Measurements from ENCODE around the gene KCNG2. TPM values are rescaled to one million over a fixed set of nuclear protein-coding genes. Genes with fewer than 3 reads are reported as not detected.
"Not testable (repeated sequence)": the region's sequence is repeated elsewhere in the genome, so short reads cannot be mapped to it uniquely, and the experiment has no call there.

Gene KCNG2
- total RNA-seq, 2 experiments from 2014 or later, result not detected

GRCh38 chr18:79862562-79862961 is 64.8 kb downstream of the KCNG2 start:
- Histone ChIP-seq H3K4me3 (ENCODE audit: low read length) (no peak overlapping the region), H3K27me3 (ENCODE audit: control insufficient read depth in 1 of 2, insufficient read depth in 2 of 2, low read length in 2 of 2) (no peaks in the 10 kb centered on the region), H3K27ac (ENCODE audit: low read depth in 1 of 2, low read length in 2 of 2) (no peak overlapping the region), H3K4me1 (ENCODE audit: insufficient read depth, low read length) (no peaks in the 10 kb centered on the region), H3K36me3 (ENCODE audit: insufficient read depth, low read length) (no peaks in the 10 kb centered on the region), H3K9me3 (ENCODE audit: control insufficient read depth in 1 of 2, insufficient read depth in 1 of 2, low read length in 2 of 2) (peaks cover 14 to 21% of the 10 kb centered on the region in 2 experiments)
- intact Hi-C loops (cut with DNase I, micrococcal nuclease), result no loop called here
- Mint-ChIP-seq H3K27me3 (peaks cover 8% of the 10 kb centered on the region), H3K4me1 (ENCODE audit: low read depth) (no peaks in the 10 kb centered on the region), H3K36me3 (ENCODE audit: low read depth) (no peaks in the 10 kb centered on the region), H3K27ac (no peak overlapping the region), H3K9me3 (peaks cover 6% of the 10 kb centered on the region), H3K4me3 (no peak overlapping the region)
- ChIA-PET CTCF (no interaction called here), POLR2A (no interaction called here)
- ATAC-seq (ENCODE audit: poor library complexity) (no peak), DNase-seq (no peak)
- TF ChIP-seq CTCF (IDR thresholded peaks at IDR 0.05), result no peak

- H3K4me3 ChIP-seq (ENCODE audit: low read length), result no peak overlapping the region
- DNase-seq (peak in 2 of 14 experiments; percentile 9 to 29), ATAC-seq (ENCODE audit: poor library complexity) (no peak)
- no peaks in the 10 kb centered on the region for H3K27me3 ChIP-seq (ENCODE audit: control insufficient read depth in 1 of 2, insufficient read depth in 2 of 2, low read length in 2 of 2)
- H3K27ac ChIP-seq (ENCODE audit: low read depth in 1 of 2, low read length in 2 of 2), result no peak overlapping the region
- no peak overlapping the region for H3K4me3 Mint-ChIP-seq
- H3K27me3 Mint-ChIP-seq, result peaks cover 7% of the 10 kb centered on the region
- H3K36me3 Mint-ChIP-seq (ENCODE audit: low read depth), result no peaks in the 10 kb centered on the region
- ChIA-PET CTCF (no interaction called here), POLR2A (no interaction called here)
- no peaks in the 10 kb centered on the region for H3K4me1 ChIP-seq (ENCODE audit: insufficient read depth, low read length)
- H3K4me1 Mint-ChIP-seq (ENCODE audit: low read depth), result no peaks in the 10 kb centered on the region
- no peak overlapping the region for H3K27ac Mint-ChIP-seq
- no peaks in the 10 kb centered on the region for H3K36me3 ChIP-seq (ENCODE audit: insufficient read depth, low read length)
- intact Hi-C loops (cut with DNase I, micrococcal nuclease), result no loop called here
- H3K9me3 ChIP-seq (ENCODE audit: control insufficient read depth in 1 of 2, insufficient read depth in 1 of 2, low read length in 2 of 2), result peaks cover 14 to 21% of the 10 kb centered on the region in 2 experiments
- peaks cover 6% of the 10 kb centered on the region for H3K9me3 Mint-ChIP-seq
- TF ChIP-seq CTCF (IDR thresholded peaks at IDR 0.05), result no peak
These were observed 65.6 kb downstream of the KCNG2 start for GRCh38 chr18:79863161-79864005.

GRCh38 chr18:79864006-79864725 is 66.4 kb downstream of the KCNG2 start:
- Histone ChIP-seq H3K27ac (ENCODE audit: low read depth in 1 of 2, low read length in 2 of 2) (no peak overlapping the region), H3K4me3 (ENCODE audit: low read length) (no peak overlapping the region), H3K27me3 (ENCODE audit: control insufficient read depth in 1 of 2, insufficient read depth in 2 of 2, low read length in 2 of 2) (no peaks in the 10 kb centered on the region), H3K4me1 (ENCODE audit: insufficient read depth, low read length) (no peaks in the 10 kb centered on the region), H3K36me3 (ENCODE audit: insufficient read depth, low read length) (no peaks in the 10 kb centered on the region), H3K9me3 (ENCODE audit: control insufficient read depth in 1 of 2, insufficient read depth in 1 of 2, low read length in 2 of 2) (peaks cover 14 to 24% of the 10 kb centered on the region in 2 experiments)
- ChIA-PET POLR2A (no interaction called here), CTCF (no interaction called here)
- DNase-seq, result peak in 1 of 14 experiments; percentile 15
- Mint-ChIP-seq H3K36me3 (ENCODE audit: low read depth) (no peaks in the 10 kb centered on the region), H3K4me1 (ENCODE audit: low read depth) (no peaks in the 10 kb centered on the region), H3K27ac (no peak overlapping the region), H3K9me3 (peaks cover 6% of the 10 kb centered on the region), H3K27me3 (no peaks in the 10 kb centered on the region), H3K4me3 (no peak overlapping the region)
- ATAC-seq (ENCODE audit: poor library complexity), result no peak
- no peak for TF ChIP-seq CTCF (IDR thresholded peaks at IDR 0.05)
- intact Hi-C loops (cut with DNase I, micrococcal nuclease), result no loop called here

- H3K36me3 Mint-ChIP-seq (ENCODE audit: low read depth); H3K27me3 Mint-ChIP-seq; intact Hi-C loops (cut with DNase I, micrococcal nuclease); H3K4me3 Mint-ChIP-seq; H3K27me3 ChIP-seq (ENCODE audit: control insufficient read depth in 1 of 2, insufficient read depth in 2 of 2, low read length in 2 of 2); CTCF ChIA-PET; H3K36me3 ChIP-seq (ENCODE audit: insufficient read depth, low read length); H3K27ac Mint-ChIP-seq; POLR2A ChIA-PET; H3K4me1 ChIP-seq (ENCODE audit: insufficient read depth, low read length); H3K4me1 Mint-ChIP-seq (ENCODE audit: low read depth); H3K4me3 ChIP-seq (ENCODE audit: low read length); H3K9me3 Mint-ChIP-seq; ATAC-seq (ENCODE audit: poor library complexity); H3K27ac ChIP-seq (ENCODE audit: low read depth in 1 of 2, low read length in 2 of 2): not testable (repeated sequence)
- peaks cover 14 to 27% of the 10 kb centered on the region in 2 experiments for H3K9me3 ChIP-seq (ENCODE audit: control insufficient read depth in 1 of 2, insufficient read depth in 1 of 2, low read length in 2 of 2)
- DNase-seq, result peak in 1 of 14 experiments; percentile 14
These were observed 67.2 kb downstream of the KCNG2 start for GRCh38 chr18:79864955-79865354.

- DNase-seq; H3K27ac ChIP-seq (ENCODE audit: low read depth in 1 of 2, low read length in 2 of 2); H3K4me3 ChIP-seq (ENCODE audit: low read length); H3K4me3 Mint-ChIP-seq; H3K36me3 Mint-ChIP-seq (ENCODE audit: low read depth); intact Hi-C loops (cut with DNase I, micrococcal nuclease); CTCF ChIA-PET; H3K27me3 ChIP-seq (ENCODE audit: control insufficient read depth in 1 of 2, insufficient read depth in 2 of 2, low read length in 2 of 2); H3K27ac Mint-ChIP-seq; H3K4me1 Mint-ChIP-seq (ENCODE audit: low read depth); ATAC-seq (ENCODE audit: poor library complexity); H3K36me3 ChIP-seq (ENCODE audit: insufficient read depth, low read length); H3K9me3 Mint-ChIP-seq; POLR2A ChIA-PET; H3K4me1 ChIP-seq (ENCODE audit: insufficient read depth, low read length); H3K27me3 Mint-ChIP-seq: not testable (repeated sequence)
- peaks cover 14 to 27% of the 10 kb centered on the region in 2 experiments for H3K9me3 ChIP-seq (ENCODE audit: control insufficient read depth in 1 of 2, insufficient read depth in 1 of 2, low read length in 2 of 2)
These were observed 68.2 kb downstream of the KCNG2 start for GRCh38 chr18:79865951-79866350.

Data from CD4-positive, alpha-beta T cell (primary cell).